ENCODE measurements around the gene ZBP1.
"Not testable (repeated sequence)": the region's sequence is repeated elsewhere in the genome, so short reads cannot be mapped to it uniquely, and the experiment has no call there.

Gene ZBP1

GRCh38 chr20:57633945-57634491 lies 13.8 kb upstream of the ZBP1 start:
- no peak for DNase-seq (ENCODE audit: low read depth in 2 of 2)
- H3K4me3 ChIP-seq (replicated peaks in 1 of 2; ENCODE audit: low read depth in 2 of 2, low read length in 2 of 2): no peak overlapping the region
- TF ChIP-seq CTCF (IDR thresholded peaks at IDR 0.05; ENCODE audit: low read depth, low read length): no peak

- no peak overlapping the region for H3K4me3 ChIP-seq (replicated peaks in 1 of 2; ENCODE audit: low read depth in 2 of 2, low read length in 2 of 2)
- DNase-seq (ENCODE audit: low read depth in 2 of 2): no peak
- no peak for TF ChIP-seq CTCF (IDR thresholded peaks at IDR 0.05; ENCODE audit: low read depth, low read length)
Measured at GRCh38 chr20:57632286-57632685, 12.1 kb upstream of the ZBP1 start.

GRCh38 chr20:57630061-57630460 lies 9.8 kb upstream of the ZBP1 start:
- no peak overlapping the region for H3K4me3 ChIP-seq (replicated peaks in 1 of 2; ENCODE audit: low read depth in 2 of 2, low read length in 2 of 2)
- TF ChIP-seq CTCF (IDR thresholded peaks at IDR 0.05; ENCODE audit: low read depth, low read length): no peak
- no peak for DNase-seq (ENCODE audit: low read depth in 2 of 2)

- H3K4me3 ChIP-seq (replicated peaks in 1 of 2; ENCODE audit: low read depth in 2 of 2, low read length in 2 of 2); DNase-seq (ENCODE audit: low read depth in 2 of 2): not testable (repeated sequence)
Measured at GRCh38 chr20:57629491-57629901, 9.3 kb upstream of the ZBP1 start.

- not testable (repeated sequence) for H3K4me3 ChIP-seq (replicated peaks in 1 of 2; ENCODE audit: low read depth in 2 of 2, low read length in 2 of 2)
Measured at GRCh38 chr20:57628962-57629308, 8.7 kb upstream of the ZBP1 start.

GRCh38 chr20:57628047-57628961 lies 8.1 kb upstream of the ZBP1 start:
- no peak for TF ChIP-seq CTCF (IDR thresholded peaks at IDR 0.05; ENCODE audit: low read depth, low read length)
- peak; percentile 77 to 86 for DNase-seq (ENCODE audit: low read depth in 2 of 2)
- no peak overlapping the region for H3K4me3 ChIP-seq (replicated peaks in 1 of 2; ENCODE audit: low read depth in 2 of 2, low read length in 2 of 2)

More at GRCh38 chr20:57628962-57629308, 8.7 kb upstream of the ZBP1 start:
- not testable (repeated sequence) for DNase-seq (ENCODE audit: low read depth in 2 of 2)

- no peak overlapping the region for H3K4me3 ChIP-seq (replicated peaks in 1 of 2; ENCODE audit: low read depth in 2 of 2, low read length in 2 of 2)
- no peak for TF ChIP-seq CTCF (IDR thresholded peaks at IDR 0.05; ENCODE audit: low read depth, low read length)
- DNase-seq (ENCODE audit: low read depth in 2 of 2): no peak
Measured at GRCh38 chr20:57627339-57627738, 7.1 kb upstream of the ZBP1 start.

GRCh38 chr20:57625978-57626377 lies 5.8 kb upstream of the ZBP1 start:
- no peak for DNase-seq (ENCODE audit: low read depth in 2 of 2)
- no peak overlapping the region for H3K4me3 ChIP-seq (replicated peaks in 1 of 2; ENCODE audit: low read depth in 2 of 2, low read length in 2 of 2)
- TF ChIP-seq CTCF (IDR thresholded peaks at IDR 0.05; ENCODE audit: low read depth, low read length): no peak
